ENCODE data around the gene GLG1.
"Not testable (repeated sequence)": the region's sequence is repeated elsewhere in the genome, so short reads cannot be mapped to it uniquely, and the experiment has no call there.

GLG1 gene

GRCh38 chr16:74400238-74400637, 206.7 kb downstream of the GLG1 start:
- DNase-seq: not testable (repeated sequence)

GRCh38 chr16:74398212-74398895, 208.6 kb downstream of the GLG1 start:
- not testable (repeated sequence) for DNase-seq
